HG02981 (cell line): ENCODE results near the gene KRT75.
"Not testable (repeated sequence)": the region's sequence is repeated elsewhere in the genome, so short reads cannot be mapped to it uniquely, and the experiment has no call there.

Experiments
- ATAC-seq: cut with Tn5 transposase; IDR thresholded peaks from one replicate; pipeline ENCODE4 v1.9.1; 2021; ENCODE audit warnings: mild to moderate bottlenecking, moderate library complexity; ENCODE audit not compliant: unreplicated experiment

KRT75 gene

DNA sequence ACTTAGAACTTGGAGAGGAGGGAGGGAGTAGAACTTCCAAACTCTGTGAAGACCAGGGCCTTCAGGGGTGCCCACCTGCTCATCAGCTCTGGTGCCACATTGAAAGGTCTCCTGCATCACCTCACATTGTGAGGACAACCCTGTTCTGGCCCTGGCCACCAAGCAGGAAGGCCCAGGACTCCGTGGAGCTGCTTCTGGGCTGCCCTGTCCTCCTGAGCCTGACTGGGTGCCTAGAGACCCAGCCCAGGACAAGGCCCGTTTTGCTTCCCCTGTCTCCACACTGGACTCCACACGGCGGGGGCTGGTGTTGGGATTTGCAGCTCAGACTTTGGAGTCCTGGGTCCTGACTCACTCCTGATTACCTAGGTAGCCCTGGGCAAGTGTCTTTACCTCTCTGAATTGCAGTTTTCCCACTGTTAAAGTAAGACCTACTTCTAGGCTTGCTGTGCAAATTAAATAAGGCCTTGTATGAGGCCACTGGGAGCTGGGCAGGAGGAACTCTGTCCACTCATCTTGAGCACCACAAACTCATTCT lies 15.5 kb downstream of the KRT75 start:
- no peak for ATAC-seq

DNA sequence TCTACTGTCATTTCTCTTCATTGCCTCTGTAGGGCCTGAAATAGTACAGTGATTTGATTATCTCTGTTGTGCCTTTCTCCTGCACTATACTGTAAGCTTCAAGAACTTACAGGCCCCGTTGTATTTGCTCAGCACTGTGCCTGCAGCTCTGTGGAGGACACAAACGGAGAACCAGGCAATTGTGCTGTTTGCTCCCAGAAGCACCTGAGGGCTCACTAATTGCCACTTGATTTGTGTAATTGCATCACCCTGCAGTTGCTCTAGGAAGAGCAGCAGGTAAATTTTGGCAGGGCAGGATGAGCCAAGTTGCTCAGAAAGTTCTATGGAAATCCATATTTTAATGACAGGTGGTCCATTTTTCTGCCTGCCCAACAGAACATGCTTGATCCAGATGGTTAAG lies 16.4 kb downstream of the KRT75 start:
- no peak for ATAC-seq

DNA sequence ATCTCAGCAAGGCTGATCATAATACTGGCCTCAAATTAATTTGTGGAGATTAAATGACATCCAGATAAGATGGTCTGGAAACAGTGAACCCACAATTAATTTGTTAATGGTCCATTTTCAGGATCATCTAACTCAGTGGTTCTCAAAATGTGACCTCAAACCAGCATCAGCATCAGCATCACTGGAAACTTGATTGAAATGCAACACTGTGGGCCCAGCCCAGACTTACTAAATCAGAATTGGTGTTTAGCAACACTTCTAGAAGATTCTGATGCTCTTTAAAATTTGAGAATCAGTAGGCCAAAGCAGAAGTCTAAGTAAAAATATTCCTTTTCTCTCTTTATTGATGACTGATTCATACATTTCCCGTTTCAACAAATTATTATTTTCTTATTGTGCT lies 17.4 kb downstream of the KRT75 start:
- no peak for ATAC-seq

- no peak for ATAC-seq
Measured at GRCh38 chr12:52415870-52416750, 18.1 kb downstream of the KRT75 start.

- no peak for ATAC-seq
Measured at GRCh38 chr12:52414936-52415335, 19.2 kb downstream of the KRT75 start.

GRCh38 chr12:52413782-52414345 lies 20.3 kb downstream of the KRT75 start:
- ATAC-seq = no peak

DNA sequence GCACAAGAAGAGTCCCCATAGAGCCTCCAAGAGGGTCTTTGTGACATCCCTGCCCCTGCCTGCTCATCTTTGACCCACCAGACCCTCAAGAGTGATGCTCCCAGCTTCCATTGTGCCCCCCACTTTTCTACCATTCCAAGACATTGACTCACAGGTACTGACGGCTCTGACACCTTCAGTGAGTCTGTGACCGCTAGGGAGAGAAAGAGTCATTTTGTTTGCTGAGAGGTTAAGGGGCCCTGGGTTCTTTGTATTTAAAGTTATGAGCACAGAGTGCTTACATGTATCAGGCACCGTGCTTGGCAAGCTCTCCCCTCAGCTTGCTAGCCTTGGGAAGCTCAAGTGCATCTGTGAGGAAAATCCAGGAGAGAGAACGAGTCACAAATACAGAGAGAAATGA lies 21.0 kb downstream of the KRT75 start:
- ATAC-seq = no peak

- no peak for ATAC-seq
Measured at GRCh38 chr12:52411815-52412214, 22.4 kb downstream of the KRT75 start.

DNA sequence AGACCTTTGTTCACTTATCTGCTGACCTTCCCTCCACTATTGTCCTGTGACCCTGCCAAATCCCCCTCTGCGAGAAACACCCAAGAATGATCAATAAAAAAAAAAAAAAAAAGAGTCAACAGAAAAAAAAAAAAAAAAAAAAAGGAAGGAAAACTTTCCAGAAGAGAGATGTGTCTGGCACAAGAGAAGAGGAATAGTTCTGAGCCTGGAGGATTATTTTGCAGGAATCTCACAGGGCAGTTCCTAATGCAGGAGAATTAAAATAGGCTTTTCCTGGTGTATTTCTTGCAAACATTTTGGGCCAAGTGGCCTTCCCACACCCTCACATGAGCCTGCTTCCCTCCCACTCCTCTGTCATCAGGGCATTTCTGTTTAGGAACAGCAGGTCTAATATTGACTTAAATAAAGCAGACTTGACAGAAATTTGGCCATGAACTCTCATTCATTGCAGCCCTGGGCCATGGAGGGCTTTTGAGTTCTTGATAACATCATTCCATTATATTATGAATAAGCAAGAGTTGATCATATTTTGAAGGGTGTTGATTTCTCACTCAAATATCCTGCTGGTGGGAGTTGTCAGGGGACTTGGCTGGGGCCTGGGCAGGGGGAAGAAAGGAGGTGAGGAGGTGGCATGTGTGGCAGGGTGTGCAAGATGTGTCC lies 23.5 kb downstream of the KRT75 start:
- ATAC-seq = not testable (repeated sequence)

DNA sequence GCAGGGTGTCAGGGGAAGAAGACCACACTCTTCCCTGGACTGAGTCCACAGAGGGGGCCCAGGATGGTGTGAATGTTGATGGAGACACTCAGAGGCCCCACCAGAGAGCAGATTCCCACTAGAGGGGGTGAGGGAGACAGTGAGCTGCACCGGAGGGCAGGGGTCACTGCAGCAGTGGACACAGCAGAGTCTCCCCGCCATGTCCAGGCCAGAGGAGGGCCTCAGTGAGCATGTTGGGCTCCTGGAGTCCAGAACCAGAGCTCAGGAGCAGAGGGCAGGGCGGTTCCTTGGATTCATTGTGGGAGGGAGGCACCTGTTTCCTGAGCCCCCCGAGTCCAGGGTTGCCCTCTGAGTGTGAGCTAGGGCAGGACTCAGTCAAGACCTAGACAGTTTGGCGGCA lies 26.3 kb downstream of the KRT75 start:
- no peak for ATAC-seq

DNA sequence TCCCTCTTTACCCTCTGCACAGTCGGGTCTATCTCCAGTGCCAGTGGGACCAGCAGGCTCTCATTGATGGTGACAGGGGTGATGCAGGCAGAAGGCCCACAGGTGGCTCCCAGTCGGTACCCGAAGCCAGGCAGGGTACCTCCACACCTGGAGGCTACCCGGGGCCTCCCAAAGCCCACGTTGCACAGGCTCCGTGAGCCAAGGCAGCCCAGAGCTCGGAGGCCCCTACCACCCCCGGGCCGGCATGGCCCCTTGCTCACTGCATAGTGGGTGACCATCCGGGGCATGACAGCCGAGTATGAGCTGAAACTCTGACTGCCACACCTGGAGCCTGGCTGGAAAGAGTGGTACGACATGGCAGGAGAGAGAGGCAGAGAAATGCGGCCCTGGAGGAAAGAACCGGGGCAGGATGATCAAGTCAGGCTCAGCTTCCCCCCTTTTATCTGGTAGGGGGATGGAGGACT lies 28.2 kb downstream of the KRT75 start, which contains the start of gene KRT82:
Gene KRT82, minus strand, starts transcription at position 414 of the 464 bp plus-strand sequence. Its CDS starts 58 bp downstream, at position 356.
- ATAC-seq = no peak

DNA sequence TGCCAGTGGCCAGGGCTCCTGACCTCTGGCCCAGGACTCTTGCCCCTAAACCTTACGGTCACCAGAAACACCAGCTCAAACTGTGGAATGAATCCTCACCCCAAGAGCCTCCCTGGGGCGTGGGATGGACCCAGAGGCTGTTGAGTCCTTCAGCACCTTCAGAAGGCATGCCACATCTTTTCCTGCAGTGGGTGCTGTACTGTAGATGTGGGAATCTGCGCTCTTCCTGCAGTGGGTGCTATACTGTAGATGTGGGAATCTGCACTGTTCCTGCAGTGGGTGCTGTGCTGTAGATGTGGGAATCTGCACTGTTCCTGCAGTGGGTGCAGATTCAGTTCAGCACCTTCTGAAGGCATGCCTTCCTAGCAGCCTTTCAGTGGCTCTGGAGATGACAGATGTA lies 29.2 kb downstream of the KRT75 start:
- ATAC-seq = no peak

- no peak for ATAC-seq
Measured at GRCh38 chr12:52403561-52403960, 30.6 kb downstream of the KRT75 start.

- ATAC-seq = no peak
Measured at GRCh38 chr12:52402873-52403540, 31.2 kb downstream of the KRT75 start.

DNA sequence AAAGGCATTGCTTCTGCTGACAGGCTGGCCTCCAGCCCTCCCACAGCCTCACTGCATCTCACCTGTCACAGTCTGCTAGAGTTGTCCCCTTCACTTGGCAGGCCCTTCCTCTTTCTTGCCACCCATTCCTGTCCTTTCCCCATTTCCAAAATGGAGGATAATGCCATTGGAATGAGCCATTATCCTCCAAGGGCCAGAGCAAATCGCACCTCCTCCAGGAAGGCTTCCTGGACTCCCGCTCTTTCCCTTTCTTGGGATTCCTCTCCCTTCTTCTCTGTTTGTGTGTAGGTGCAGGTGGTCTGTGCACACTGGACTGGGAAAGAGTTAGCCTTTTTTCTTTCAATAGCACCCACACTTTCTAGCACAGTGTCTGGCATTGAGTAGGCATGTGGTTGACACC lies 31.8 kb downstream of the KRT75 start:
- no peak for ATAC-seq

- no peak for ATAC-seq
Measured at GRCh38 chr12:52401926-52402325, 32.2 kb downstream of the KRT75 start.

GRCh38 chr12:52401526-52401925 lies 32.6 kb downstream of the KRT75 start:
- no peak for ATAC-seq

DNA sequence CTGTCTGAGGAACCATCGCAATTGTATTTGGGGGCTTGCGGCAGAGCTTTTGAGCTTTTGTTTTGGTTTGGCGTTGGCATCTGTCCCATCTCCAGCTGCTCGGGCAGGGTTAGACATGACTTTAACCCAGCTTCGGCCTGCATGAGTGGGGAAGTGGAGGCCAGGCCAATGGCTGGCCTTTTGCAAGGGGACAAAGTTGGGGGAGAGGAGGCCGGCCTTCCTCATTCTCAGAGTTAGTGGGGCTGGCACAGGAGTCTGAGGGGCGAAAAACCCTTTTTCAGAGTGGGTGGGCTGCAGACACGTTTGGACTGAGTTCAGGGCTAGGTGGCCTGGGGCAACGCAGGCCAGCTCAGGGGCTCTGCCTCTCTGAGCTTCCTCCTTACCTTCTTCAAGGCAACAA lies 33.3 kb downstream of the KRT75 start:
- no peak for ATAC-seq

DNA sequence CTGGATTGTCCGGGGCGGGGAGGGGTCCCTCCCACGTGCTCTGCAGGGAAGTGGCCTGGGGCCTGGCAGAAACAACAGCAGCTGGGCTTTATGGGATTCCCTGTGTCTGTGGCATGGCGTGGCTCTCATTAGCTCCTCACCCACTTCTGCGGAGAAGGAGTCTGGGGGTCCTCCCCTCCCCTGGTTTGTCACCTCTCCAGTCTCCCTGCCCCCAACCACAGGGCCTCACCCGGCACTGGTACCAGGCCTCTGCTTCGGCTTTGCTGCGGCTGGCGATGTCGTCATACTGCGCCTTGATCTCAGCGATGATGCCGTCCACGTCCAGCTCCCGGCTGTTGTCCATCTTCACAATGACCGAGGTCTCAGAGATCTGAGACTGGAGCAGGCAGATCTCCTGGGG lies 34.4 kb downstream of the KRT75 start:
- ATAC-seq = no peak

DNA sequence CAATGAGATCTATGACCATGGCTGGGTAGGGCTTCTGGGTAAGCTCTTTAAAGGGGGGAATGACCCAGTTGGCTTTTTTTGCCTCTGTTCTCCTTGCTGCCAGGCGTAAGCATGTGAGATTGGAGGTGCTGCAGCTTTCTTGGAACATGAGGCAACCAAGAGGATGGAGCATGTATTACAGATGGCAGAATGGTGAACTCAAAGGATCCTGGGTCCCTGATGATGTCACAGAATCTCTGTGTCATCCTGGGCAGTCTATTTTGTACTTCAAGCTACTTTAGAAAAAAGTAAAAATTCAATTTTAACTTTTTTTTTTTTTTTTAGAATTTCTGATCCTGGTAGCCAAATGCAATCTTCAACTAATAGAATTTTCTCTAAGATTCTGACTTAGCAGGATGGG lies 36.0 kb downstream of the KRT75 start:
- no peak for ATAC-seq

GRCh38 chr12:52396656-52397055 lies 37.5 kb downstream of the KRT75 start:
- ATAC-seq = no peak
